ENCODE data around the gene RASL12.

- TF ChIP-seq CTCF (IDR thresholded peaks at IDR 0.05) (no peak), KDM1A (IDR thresholded peaks at IDR 0.05; ENCODE audit: low read depth) (no peak), MYC (IDR thresholded peaks at IDR 0.05; ENCODE audit: borderline replicate concordance, low read length) (no peak), POLR2A (IDR thresholded peaks at IDR 0.05; ENCODE audit: low read length) (no peak), REST (IDR thresholded peaks at IDR 0.05) (no peak), RCOR1 (IDR thresholded peaks at IDR 0.05; ENCODE audit: low read depth, low read length) (no peak), SMC3 (IDR thresholded peaks at IDR 0.05) (no peak), RAD21 (conservative IDR thresholded peaks at IDR 0.05 in 1 of 2, IDR thresholded peaks at IDR 0.05 in 1 of 2) (no peak), PBX3 (IDR thresholded peaks at IDR 0.05) (no peak), MAFK (IDR thresholded peaks at IDR 0.05; ENCODE audit: partially characterized antibody) (no peak)
Measured at GRCh38 chr15:65069179-65069578, 1.4 kb upstream of the RASL12 start.
